ENCODE measurements around the gene DHRS1. TPM values are rescaled to one million over a fixed set of nuclear protein-coding genes. Genes with fewer than 3 reads are reported as not detected.

The DHRS1 gene
- total and polyA plus RNA-seq, 2 of the 4 experiments (the other 2 are of a cell fraction), result 15.8 to 38.6 TPM

DNA sequence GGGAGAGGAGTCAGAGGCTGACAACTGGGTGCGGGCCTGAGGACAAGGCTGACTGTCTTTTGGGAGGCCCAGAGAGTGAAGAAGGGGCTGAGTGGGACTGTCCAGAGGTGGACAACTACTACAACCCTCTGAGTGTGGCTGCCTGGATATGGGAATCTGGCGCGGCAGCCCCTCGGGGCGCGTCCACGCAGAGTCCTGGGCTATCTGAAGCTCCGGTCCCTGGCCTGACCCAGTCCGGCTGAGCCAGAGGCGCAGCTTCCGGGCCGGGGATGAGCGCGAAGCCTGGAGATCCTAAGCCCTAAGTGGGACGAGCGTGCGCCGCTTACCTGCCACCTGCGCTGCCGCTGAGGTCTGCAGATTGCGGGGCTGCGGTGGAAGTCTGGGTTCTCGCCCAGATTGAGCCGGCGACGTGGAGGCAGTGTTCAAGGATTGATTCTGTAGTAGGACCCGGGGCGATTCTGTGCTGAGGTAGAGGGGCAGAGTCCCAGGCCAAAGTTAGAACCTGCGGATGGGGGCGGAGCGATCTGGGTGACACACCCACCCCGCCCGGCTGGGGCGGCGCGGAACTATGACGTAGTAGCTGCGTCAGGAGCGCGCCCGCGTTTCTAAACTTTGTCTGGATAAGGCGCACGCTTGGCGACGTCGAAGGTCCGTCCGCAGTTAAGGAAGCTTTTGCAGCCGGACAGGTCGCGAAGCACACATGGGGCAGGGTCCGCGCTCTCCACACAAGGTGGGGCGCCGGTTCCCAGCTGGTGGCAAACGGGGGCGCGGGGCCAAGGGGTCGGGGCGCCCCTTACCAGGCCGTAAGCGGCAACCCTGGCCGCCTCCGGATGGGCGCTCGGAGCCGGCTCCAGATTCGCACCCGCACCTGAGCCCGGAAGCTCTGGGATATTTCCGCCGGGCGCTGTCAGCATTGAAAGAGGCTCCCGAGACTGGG is at the start of gene DHRS1, which contains the start of gene NOP9 (continued):
- TF ChIP-seq, protein P1, sequence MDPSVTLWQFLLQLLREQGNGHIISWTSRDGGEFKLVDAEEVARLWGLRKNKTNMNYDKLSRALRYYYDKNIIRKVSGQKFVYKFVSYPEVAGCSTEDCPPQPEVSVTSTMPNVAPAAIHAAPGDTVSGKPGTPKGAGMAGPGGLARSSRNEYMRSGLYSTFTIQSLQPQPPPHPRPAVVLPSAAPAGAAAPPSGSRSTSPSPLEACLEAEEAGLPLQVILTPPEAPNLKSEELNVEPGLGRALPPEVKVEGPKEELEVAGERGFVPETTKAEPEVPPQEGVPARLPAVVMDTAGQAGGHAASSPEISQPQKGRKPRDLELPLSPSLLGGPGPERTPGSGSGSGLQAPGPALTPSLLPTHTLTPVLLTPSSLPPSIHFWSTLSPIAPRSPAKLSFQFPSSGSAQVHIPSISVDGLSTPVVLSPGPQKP (IDR thresholded peaks at IDR 0.05; ENCODE audit: borderline replicate concordance, low read depth, low read length), result no peak
- TF ChIP-seq RAD21 (IDR thresholded peaks at IDR 0.05; ENCODE audit: low read length) (no peak), FOS (IDR thresholded peaks at IDR 0.05; ENCODE audit: low read depth, low read length) (peak; percentile 34; the same call in 1 of the 2 replicates), CEBPB (IDR thresholded peaks at IDR 0.05; ENCODE audit: low read depth, low read length) (no peak)
